IPS-11a (cell line): ENCODE results near the gene ZMYND19.
"Not testable (repeated sequence)": the region's sequence is repeated elsewhere in the genome, so short reads cannot be mapped to it uniquely, and the experiment has no call there.

Source experiments
- H3K4me3 ChIP-seq: one replicate; pipeline ENCODE4 v1.5.1; 2013; ENCODE audit warnings: low read depth, low read length, control low read depth

ZMYND19 gene

GRCh38 chr9:137534256-137535119 lies 55.8 kb downstream of the ZMYND19 start:
- H3K4me3 ChIP-seq = no peak overlapping the region

GRCh38 chr9:137532891-137533468 lies 57.3 kb downstream of the ZMYND19 start:
- H3K4me3 ChIP-seq = not testable (repeated sequence)
